ENCODE measurements around the gene DCUN1D3.

The DCUN1D3 gene

GRCh38 chr16:20884240-20884556, 16.0 kb downstream of the DCUN1D3 start:
- Histone ChIP-seq H3K9me3 (ENCODE audit: control insufficient read depth, low read length) (no peaks in the 10 kb centered on the region), H3K4me1 (ENCODE audit: control insufficient read depth, insufficient read depth, low read length) (peaks cover 86% of the 10 kb centered on the region), H3K36me3 (ENCODE audit: control insufficient read depth, insufficient read depth, low read length, severe bottlenecking) (peaks cover 36% of the 10 kb centered on the region), H3K4me3 (ENCODE audit: low read length) (peak overlapping the region; percentile 62), H3K9ac (ENCODE audit: low read length) (peak overlapping the region; percentile 84), H3K27me3 (replicated peaks; ENCODE audit: control insufficient read depth, insufficient read depth, low read length) (no peaks in the 10 kb centered on the region)
- DNase-seq (ENCODE audit: low read depth): peak; percentile 81

GRCh38 chr16:20883554-20884239, 16.5 kb downstream of the DCUN1D3 start:
- peaks cover 38% of the 10 kb centered on the region for H3K36me3 ChIP-seq (ENCODE audit: control insufficient read depth, insufficient read depth, low read length, severe bottlenecking)
- H3K4me3 ChIP-seq (ENCODE audit: low read length): peak overlapping the region; percentile 62
- DNase-seq (ENCODE audit: low read depth): no peak
- H3K4me1 ChIP-seq (ENCODE audit: control insufficient read depth, insufficient read depth, low read length): peaks cover 91% of the 10 kb centered on the region
- H3K9ac ChIP-seq (ENCODE audit: low read length): peak overlapping the region; percentile 84
- no peaks in the 10 kb centered on the region for H3K9me3 ChIP-seq (ENCODE audit: control insufficient read depth, low read length)
- H3K27me3 ChIP-seq (replicated peaks; ENCODE audit: control insufficient read depth, insufficient read depth, low read length): no peaks in the 10 kb centered on the region

GRCh38 chr16:20881503-20881878, 18.7 kb downstream of the DCUN1D3 start:
- Histone ChIP-seq H3K36me3 (ENCODE audit: control insufficient read depth, insufficient read depth, low read length, severe bottlenecking) (peaks cover 32% of the 10 kb centered on the region), H3K27me3 (replicated peaks; ENCODE audit: control insufficient read depth, insufficient read depth, low read length) (no peaks in the 10 kb centered on the region), H3K9me3 (ENCODE audit: control insufficient read depth, low read length) (no peaks in the 10 kb centered on the region), H3K4me1 (ENCODE audit: control insufficient read depth, insufficient read depth, low read length) (peaks cover 91% of the 10 kb centered on the region), H3K9ac (ENCODE audit: low read length) (peak overlapping the region; percentile 23), H3K4me3 (ENCODE audit: low read length) (no peak overlapping the region)
- DNase-seq (ENCODE audit: low read depth): no peak

DNA sequence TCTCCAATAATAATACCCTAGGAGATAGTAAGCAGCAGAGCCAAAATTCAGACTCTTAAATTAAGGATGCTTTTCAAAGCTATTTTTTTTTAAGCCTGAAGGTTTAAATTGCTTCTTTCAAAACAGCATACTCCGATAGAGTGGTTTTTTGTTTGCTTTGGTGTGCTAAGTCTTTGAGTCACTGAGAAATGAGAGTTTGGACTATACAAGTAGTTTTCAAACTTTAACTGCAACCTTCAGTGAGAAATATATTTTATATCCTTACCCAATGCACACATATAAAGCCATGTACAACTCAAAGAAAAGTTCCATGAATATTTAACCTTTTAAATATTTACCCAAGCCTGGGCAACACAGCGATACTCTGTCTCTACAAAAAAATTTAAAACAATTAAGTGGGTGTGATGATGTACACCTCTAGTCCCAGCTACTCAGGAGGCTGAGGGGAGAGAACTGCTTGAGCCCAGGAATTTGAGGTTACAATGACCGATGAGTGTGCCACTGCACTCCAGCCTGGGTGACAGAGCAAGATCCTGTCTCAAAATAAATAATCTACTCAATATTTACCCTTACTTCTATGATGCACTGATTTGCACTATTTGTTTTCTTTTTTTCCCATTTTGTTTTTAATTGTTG, 19.2 kb downstream of the DCUN1D3 start:
- Histone ChIP-seq H3K9ac (ENCODE audit: low read length) (peak overlapping the region; percentile 23), H3K4me3 (ENCODE audit: low read length) (no peak overlapping the region), H3K27me3 (replicated peaks; ENCODE audit: control insufficient read depth, insufficient read depth, low read length) (no peaks in the 10 kb centered on the region), H3K9me3 (ENCODE audit: control insufficient read depth, low read length) (no peaks in the 10 kb centered on the region), H3K36me3 (ENCODE audit: control insufficient read depth, insufficient read depth, low read length, severe bottlenecking) (peaks cover 33% of the 10 kb centered on the region), H3K4me1 (ENCODE audit: control insufficient read depth, insufficient read depth, low read length) (peaks cover 86% of the 10 kb centered on the region)
- DNase-seq (ENCODE audit: low read depth): no peak

DNA sequence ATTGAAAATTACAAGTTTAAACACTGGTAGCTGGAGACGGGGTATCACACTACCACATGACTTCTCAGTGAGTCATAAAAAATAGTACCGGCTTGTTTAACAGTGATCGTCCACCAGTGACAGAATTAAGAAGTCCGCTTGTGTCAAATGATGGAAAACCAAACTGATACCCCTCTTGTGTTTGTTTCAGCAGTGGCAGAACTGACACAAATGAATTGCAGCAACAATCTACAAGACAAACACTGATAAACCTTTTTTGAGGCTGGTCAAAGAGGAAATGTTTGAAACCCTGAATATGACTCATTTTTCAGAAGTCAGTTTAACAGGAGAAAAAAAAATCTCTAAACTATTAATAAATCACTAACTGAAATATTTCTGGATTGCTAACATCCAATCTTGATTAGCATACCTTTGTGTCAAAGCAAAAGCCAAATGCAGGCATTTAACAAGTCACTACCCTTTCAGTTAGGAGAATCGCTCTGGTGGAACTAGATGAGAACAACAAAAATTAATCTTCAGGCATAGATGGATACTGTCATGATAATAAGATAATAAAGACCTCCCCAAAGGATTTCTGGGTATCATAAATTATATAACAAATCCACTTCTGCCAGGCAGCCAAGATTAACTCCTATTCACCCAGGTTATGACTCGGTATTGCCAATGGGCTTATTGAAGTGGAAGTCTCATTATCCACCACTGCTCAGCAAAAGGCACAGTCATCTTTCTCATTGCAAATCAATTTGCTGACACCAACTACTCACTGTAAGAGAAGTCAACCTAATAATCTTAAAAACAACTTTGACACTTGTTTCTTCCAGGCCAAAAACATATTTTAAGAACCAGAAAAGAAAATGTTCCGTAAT, 20.8 kb downstream of the DCUN1D3 start:
- no peaks in the 10 kb centered on the region for H3K9me3 ChIP-seq (ENCODE audit: control insufficient read depth, low read length)
- peak overlapping the region; percentile 65 for H3K9ac ChIP-seq (ENCODE audit: low read length)
- DNase-seq (ENCODE audit: low read depth): no peak
- no peaks in the 10 kb centered on the region for H3K27me3 ChIP-seq (replicated peaks; ENCODE audit: control insufficient read depth, insufficient read depth, low read length)
- H3K4me3 ChIP-seq (ENCODE audit: low read length): peak overlapping the region; percentile 67
- H3K36me3 ChIP-seq (ENCODE audit: control insufficient read depth, insufficient read depth, low read length, severe bottlenecking): peaks cover 27% of the 10 kb centered on the region
- peaks cover 83% of the 10 kb centered on the region for H3K4me1 ChIP-seq (ENCODE audit: control insufficient read depth, insufficient read depth, low read length)

DNA sequence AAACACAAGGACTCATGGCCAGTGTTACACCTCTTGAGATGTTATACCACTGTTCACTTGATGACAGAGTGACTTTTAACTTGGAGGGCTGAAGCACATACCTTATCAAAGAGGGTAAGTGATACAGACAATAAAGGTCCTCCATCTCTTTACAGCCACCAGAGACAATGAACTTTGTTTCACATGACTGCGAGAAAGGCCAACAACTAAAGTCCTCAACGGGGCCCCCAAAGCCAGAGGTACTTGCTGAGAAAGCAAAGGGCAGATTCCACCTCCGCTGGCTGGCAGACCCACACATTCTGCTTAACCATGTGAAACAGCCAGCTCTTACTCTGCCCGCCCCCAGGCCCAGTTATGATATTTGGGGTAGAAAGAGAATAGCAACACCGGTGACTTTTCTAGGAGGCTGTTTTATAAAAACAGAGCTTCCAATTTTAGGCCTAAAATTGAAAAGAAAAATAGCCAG, 21.4 kb downstream of the DCUN1D3 start:
- Histone ChIP-seq H3K9ac (ENCODE audit: low read length) (peak overlapping the region; percentile 65), H3K36me3 (ENCODE audit: control insufficient read depth, insufficient read depth, low read length, severe bottlenecking) (peaks cover 27% of the 10 kb centered on the region), H3K4me1 (ENCODE audit: control insufficient read depth, insufficient read depth, low read length) (peaks cover 83% of the 10 kb centered on the region), H3K4me3 (ENCODE audit: low read length) (peak overlapping the region; percentile 67), H3K9me3 (ENCODE audit: control insufficient read depth, low read length) (no peaks in the 10 kb centered on the region), H3K27me3 (replicated peaks; ENCODE audit: control insufficient read depth, insufficient read depth, low read length) (no peaks in the 10 kb centered on the region)
- DNase-seq (ENCODE audit: low read depth): no peak

- peaks cover 85% of the 10 kb centered on the region for H3K4me1 ChIP-seq (ENCODE audit: control insufficient read depth, insufficient read depth, low read length)
- H3K9ac ChIP-seq (ENCODE audit: low read length): no peak overlapping the region
- H3K27me3 ChIP-seq (replicated peaks; ENCODE audit: control insufficient read depth, insufficient read depth, low read length): no peaks in the 10 kb centered on the region
Observed at GRCh38 chr16:20875355-20875650, 24.9 kb downstream of the DCUN1D3 start.

GRCh38 chr16:20874088-20874581, 26.0 kb downstream of the DCUN1D3 start:
- Histone ChIP-seq H3K36me3 (ENCODE audit: control insufficient read depth, insufficient read depth, low read length, severe bottlenecking) (peaks cover 29% of the 10 kb centered on the region), H3K4me1 (ENCODE audit: control insufficient read depth, insufficient read depth, low read length) (peaks cover 85% of the 10 kb centered on the region), H3K9ac (ENCODE audit: low read length) (no peak overlapping the region), H3K4me3 (ENCODE audit: low read length) (no peak overlapping the region), H3K9me3 (ENCODE audit: control insufficient read depth, low read length) (no peaks in the 10 kb centered on the region), H3K27me3 (replicated peaks; ENCODE audit: control insufficient read depth, insufficient read depth, low read length) (no peaks in the 10 kb centered on the region)
- DNase-seq (ENCODE audit: low read depth): no peak

More at GRCh38 chr16:20875355-20875650, 24.9 kb downstream of the DCUN1D3 start:
- H3K9me3 ChIP-seq (ENCODE audit: control insufficient read depth, low read length): no peaks in the 10 kb centered on the region
- H3K4me3 ChIP-seq (ENCODE audit: low read length): no peak overlapping the region
- H3K36me3 ChIP-seq (ENCODE audit: control insufficient read depth, insufficient read depth, low read length, severe bottlenecking): peaks cover 29% of the 10 kb centered on the region
- no peak for DNase-seq (ENCODE audit: low read depth)

DNA sequence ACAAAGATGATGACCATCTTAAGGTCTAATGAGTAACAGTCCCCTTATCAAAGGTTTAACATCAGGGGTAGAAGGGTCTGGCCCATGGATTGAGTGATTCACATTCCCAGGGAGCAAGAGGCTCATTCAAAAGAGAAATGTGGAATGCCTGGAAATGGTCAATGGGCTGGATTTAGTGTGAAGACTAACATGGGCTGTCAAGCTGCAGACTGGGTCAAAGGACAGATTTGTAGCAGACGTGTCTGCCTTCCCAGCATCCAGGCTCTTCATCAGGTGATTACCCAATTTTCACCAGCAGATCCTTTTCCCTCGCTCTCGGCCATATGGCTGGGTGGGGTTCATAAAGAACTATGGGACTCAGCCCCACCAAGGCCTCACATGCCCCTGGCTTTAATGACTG, 26.8 kb downstream of the DCUN1D3 start:
- Histone ChIP-seq H3K4me3 (ENCODE audit: low read length) (no peak overlapping the region), H3K9me3 (ENCODE audit: control insufficient read depth, low read length) (no peaks in the 10 kb centered on the region), H3K4me1 (ENCODE audit: control insufficient read depth, insufficient read depth, low read length) (peaks cover 85% of the 10 kb centered on the region), H3K36me3 (ENCODE audit: control insufficient read depth, insufficient read depth, low read length, severe bottlenecking) (peaks cover 23% of the 10 kb centered on the region), H3K27me3 (replicated peaks; ENCODE audit: control insufficient read depth, insufficient read depth, low read length) (no peaks in the 10 kb centered on the region), H3K9ac (ENCODE audit: low read length) (no peak overlapping the region)
- DNase-seq (ENCODE audit: low read depth): no peak

DNA sequence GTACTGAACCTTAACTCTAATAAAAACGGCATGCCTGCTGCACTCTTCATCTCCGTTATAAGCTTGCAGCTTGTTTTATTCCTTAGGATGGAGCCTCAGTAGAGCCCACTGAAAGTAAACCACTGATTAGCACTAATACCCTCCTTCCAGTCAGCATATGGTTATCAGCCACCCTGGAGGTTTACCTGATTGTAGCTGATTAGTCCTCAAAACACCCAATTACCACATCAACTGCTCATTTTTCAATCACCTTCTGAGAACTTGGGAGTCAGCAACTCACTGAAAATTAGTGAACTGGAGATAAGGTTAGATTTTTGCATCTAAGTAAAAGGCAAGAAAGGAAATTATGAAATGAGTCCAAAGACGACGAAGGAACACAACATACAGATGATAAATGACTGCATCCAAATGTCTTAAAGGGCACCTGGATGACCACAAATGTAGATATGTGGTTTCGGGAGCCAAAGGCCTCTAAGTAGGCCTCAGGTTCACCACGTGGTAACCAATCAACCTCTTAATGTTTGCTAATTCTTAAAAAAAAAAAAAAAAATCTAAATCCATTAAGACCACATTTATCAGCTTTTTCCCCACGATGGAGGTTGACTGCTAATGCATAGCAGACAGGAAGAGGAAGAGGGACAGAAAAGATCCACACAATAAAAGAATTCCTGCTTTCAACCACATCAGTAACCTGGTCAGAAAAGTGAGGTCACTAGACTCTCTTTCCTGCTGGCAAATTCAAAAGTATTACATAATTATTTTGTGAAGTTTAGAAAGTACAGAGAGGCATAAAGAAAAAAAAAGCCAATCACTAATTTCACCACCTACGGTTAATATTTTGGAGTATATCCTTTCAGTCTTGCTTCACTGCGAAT, 28.0 kb downstream of the DCUN1D3 start:
- H3K4me1 ChIP-seq (ENCODE audit: control insufficient read depth, insufficient read depth, low read length): peaks cover 85% of the 10 kb centered on the region
- H3K27me3 ChIP-seq (replicated peaks; ENCODE audit: control insufficient read depth, insufficient read depth, low read length): no peaks in the 10 kb centered on the region
- peaks cover 17% of the 10 kb centered on the region for H3K36me3 ChIP-seq (ENCODE audit: control insufficient read depth, insufficient read depth, low read length, severe bottlenecking)
- H3K4me3 ChIP-seq (ENCODE audit: low read length): no peak overlapping the region
- no peaks in the 10 kb centered on the region for H3K9me3 ChIP-seq (ENCODE audit: control insufficient read depth, low read length)
- no peak for DNase-seq (ENCODE audit: low read depth)
- peak overlapping the region; percentile 84 for H3K9ac ChIP-seq (ENCODE audit: low read length)
